Right kidney (tissue), 1 donor: ENCODE measurements around the gene AHR.
"Not testable (repeated sequence)": the region's sequence is repeated elsewhere in the genome, so short reads cannot be mapped to it uniquely, and the experiment has no call there.

Experiments used
- DNase-seq: peaks from one replicate; pipeline ENCODE4 v3.0.0-alpha.2; 2016

The AHR gene

GRCh38 chr7:17374654-17375053, 76.2 kb downstream of the AHR start:
- no peak for DNase-seq

- DNase-seq = no peak
Measured at GRCh38 chr7:17376595-17376994, 78.1 kb downstream of the AHR start.

GRCh38 chr7:17380736-17381662, 82.5 kb downstream of the AHR start:
- DNase-seq = no peak

DNA sequence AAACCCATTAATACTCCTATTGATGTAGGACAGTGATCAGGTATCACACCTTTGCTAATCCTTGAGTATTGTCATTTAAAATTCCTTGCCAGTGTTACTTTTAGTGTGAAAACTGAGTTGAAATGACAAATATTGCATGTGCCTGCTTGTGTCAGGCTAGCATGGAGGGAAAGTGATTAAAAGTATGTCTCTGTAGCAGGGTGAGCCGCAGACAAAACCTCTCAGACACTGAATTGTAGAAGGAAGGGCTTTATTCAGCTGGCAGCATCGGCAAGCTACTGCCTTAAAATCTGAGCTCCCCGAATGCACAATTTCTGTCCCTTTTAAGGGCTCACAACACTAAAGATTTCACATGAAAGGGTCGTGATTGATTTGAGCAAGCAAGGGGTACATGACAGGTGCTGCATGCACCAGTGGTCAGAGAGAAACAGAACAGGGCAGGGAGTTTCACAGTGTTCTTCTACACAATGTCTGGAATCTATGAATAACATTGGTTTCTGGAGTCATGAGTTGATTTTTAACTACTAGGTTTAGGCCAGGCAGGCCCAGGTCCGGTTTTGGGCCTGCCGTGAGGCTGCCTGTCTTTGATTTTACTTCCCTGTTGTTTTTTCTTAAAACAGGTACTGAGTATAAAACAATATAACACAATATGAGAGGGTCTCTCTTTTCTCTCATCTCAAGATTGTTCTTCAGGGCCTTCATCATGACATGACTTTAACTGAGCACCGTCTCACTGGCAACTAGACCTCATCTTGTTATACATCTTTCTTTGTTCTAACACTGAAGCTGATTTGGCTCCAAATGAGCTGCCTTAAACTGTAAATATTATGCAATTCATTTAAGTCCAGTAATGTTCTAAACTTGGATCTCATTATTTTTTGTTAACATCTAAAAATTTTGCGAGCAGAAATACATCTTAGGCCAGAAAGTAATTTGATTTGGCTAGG, 84.2 kb downstream of the AHR start:
- not testable (repeated sequence) for DNase-seq

DNA sequence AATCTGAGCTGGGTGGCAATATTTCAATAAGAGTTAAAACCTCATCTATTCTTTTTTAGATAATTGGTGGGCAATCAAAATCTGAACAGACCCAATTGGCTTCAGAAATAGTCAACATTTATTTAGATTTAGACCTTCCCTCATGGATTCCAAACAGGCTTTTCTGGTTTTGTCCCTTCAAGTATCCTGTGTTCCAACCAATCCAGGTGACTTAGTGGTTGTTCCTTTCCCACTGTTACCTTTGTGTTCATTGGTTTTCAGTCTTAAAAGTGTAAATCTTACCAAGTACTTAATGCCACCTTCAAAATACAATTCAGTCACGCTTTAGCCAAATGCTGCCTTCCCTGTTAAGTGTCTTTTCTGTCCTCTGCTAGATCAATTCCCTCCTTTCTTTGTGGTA, 85.9 kb downstream of the AHR start:
- no peak for DNase-seq

GRCh38 chr7:17385612-17386011, 87.2 kb downstream of the AHR start:
- no peak for DNase-seq

DNA sequence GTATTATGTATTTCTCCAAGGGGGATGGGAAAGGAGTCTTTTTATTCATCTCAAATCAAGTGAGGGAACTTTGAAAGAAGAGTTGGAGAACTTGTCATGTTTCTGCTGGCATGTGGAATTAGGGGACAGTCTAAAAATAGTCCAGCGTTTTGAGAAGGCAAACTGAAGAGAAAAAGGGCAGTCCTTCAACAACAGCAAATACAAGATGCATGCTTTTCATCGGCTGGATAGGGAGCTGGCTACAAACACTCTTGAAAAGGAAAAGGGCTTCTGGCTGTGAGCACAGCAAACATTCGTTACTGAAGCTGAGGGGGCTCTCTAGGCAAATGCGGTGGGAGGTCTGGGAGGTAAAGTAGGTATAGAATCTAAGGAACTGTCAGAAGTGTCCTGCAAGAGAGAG, 91.9 kb downstream of the AHR start:
- DNase-seq = no peak

DNA sequence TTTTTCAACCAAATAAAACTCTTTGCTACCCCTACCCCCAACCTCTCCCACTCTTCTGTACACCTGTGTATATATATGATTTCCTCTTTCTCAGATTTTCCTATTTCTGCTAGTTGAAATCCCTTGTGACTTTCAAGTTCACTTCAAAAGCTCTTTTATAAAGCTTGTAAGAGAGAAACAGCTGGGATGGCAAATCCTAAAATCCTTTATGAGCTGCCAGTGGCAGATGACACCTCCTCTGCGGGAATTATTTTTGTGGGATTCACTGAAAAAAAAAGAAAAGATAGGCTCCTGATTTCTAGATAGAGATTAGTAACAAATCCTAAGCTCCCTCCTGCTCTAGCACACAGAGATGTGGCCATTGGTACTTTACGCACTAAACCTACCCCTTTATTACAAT, 92.9 kb downstream of the AHR start:
- no peak for DNase-seq

DNA sequence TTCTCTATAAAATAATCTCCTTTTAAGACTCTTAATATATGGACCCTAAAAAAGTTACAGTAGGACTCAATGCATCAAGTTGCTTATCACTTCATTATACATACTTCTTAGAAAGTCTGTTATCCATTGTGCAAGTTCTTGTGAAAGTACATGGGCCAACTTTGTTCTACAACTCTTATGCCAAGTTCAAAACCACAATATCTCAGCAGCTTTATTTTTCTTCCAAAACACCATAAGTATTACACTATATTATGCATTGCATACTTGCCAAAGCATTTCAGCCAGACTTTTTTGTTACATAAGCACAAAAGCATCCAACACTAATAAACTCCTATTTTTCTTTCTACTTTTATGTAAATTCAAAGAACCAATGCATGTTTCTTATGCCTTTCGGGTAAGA, 94.4 kb downstream of the AHR start:
- no peak for DNase-seq

DNA sequence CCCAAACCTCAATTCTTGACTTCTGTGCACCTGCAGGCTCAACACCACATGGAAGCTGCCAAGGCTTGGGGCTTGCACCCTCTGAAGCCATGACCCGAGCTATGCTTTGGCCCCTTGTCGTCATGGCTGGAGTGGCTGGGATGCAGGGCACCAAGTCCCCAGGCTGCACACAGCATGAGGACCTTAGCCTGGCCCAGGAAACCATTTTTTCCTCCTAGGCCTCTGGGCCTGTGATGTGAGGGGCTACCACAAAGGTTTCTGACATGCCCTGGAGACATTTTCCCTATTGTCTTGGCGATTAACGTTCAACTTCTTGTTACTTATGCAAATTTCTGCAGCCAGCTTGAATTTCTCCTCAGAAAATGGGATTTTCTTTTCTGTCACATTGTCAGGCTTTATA, 96.1 kb downstream of the AHR start:
- not testable (repeated sequence) for DNase-seq
